HAP-1 (cell line): ENCODE data around the gene OR10G3.

ENCODE experiments used
- DNase-seq, 2 experiments: peaks; one replicate each; pipeline ENCODE4 v3.0.0-alpha.2; 2016 to 2020; ENCODE audit warnings: low spot score in 2 of 2
- H3K27me3 ChIP-seq: fragments of 250-450 bp; sonication (Bioruptor Pico); 2 replicates; pipeline ENCODE4 v1.5.1; 2020; ENCODE audit warnings: low read depth, mild to moderate bottlenecking, moderate library complexity
- H3K36me3 ChIP-seq: fragments of 250-450 bp; sonication (Bioruptor Pico); replicated peaks from 2 replicates; pipeline ENCODE4 v1.5.1; 2020; ENCODE audit warnings: mild to moderate bottlenecking
- H3K4me1 ChIP-seq: fragments of 250-450 bp; sonication (Bioruptor Pico); 2 replicates; pipeline ENCODE4 v1.5.1; 2020; ENCODE audit warnings: mild to moderate bottlenecking
- H3K4me3 ChIP-seq: fragments of 250-450 bp; sonication (Bioruptor Pico); 2 replicates; pipeline ENCODE4 v1.5.1; 2020; ENCODE audit warnings: mild to moderate bottlenecking, moderate library complexity
- H3K9me3 ChIP-seq: fragments of 250-450 bp; sonication (Bioruptor Pico); 2 replicates; pipeline ENCODE4 v1.5.1; 2020; ENCODE audit warnings: mild to moderate bottlenecking, moderate library complexity
- in situ Hi-C: fragments of 300-500 bp; cut with MboI; formaldehyde crosslinking; loops from 3 replicates; pipeline ENCODE4 v1.14.3; 2020; ENCODE audit warnings: low sequenced_read_pairs, inconsistent platforms, mixed read lengths

Gene OR10G3

DNA sequence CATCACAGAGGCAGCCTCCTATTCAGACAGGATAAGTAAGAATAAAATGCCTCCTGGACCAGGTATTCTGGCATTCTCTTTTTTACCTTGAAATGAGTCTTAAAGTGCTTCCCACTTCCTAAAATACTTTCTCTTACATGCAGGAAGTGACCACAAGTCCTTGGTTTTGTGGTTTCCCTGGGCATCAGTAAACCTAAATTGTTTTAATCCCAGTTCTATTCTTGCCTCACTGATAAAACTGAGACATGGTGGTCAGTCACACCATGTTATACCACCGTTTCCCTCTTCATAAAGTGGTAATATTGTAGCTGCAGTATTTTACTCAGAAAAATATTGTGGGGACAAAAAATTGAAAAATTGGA, 52.6 kb downstream of the OR10G3 start:
- no peak for DNase-seq
- H3K27me3 ChIP-seq, result no peaks in the 10 kb centered on the region
- H3K4me1 ChIP-seq, result peaks cover 23% of the 10 kb centered on the region
- in situ Hi-C loops, result no loop called here
- no peaks in the 10 kb centered on the region for H3K9me3 ChIP-seq
- H3K4me3 ChIP-seq, result no peak overlapping the region
- H3K36me3 ChIP-seq, result peaks cover 14% of the 10 kb centered on the region

DNA sequence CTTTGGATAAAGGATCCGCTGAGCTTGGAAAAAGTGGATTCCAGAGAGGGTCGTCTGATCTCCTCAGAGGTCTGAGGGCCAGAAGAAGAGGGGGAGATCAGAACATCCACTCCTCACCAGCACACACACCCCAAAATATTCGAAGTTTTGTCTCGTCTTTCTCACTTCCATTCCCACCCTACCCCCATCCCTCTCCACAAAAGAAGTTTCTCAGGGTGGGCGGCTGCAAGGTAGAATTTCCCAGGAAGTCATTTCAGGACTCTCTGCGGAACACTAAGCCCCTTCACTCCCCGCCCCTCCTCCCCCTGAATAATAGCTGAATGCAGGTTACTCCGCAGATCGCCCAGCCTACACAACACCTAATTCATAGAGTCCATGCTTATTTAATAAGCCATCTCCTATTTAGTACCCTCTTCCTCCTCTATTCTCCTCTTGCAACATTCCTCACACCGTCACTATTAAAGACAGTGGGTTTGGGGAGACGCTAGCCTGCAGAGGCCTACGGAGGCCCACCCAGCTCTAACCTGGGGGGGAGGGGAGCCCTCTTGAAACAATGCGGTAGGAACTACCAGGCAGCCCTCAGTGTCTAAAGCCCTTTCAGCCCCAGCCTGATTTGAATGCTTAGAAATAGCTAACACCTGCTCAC, 53.1 kb downstream of the OR10G3 start:
- DNase-seq, result peak; percentile 21 to 66

DNA sequence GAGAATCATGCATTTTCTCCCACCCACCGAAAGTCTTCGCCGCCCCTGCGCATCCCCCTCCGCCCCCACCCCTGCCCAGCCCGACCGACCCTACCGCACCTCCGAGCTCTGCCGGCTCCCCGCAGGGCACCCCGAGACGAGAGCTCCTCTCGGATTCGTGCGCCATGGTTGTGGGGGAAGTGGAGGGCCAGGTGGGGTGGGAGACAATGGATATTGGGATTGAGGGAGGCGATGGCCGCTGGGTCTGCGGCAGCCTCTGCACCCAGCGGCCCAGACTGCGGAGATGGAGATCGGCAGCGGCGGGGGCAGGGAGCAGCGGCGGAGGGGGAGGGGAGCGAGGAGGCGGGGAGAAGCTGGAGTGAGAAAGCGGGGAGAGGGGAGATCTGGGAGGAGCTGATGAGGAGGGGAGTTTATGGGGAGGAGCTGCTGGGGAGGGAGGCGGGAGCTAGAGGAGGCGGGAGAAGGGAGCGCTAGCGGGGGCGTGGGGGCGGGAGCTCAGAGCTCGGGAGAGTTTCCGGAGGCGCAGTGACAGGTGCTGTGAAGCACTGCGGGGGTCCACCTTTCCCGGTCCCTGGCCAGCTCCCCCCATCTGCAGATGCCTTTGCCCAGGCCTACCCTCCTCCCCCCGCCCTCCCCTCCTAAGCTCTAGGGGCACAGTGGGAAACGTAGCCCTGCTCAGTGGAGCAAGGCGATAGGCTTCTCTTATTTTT, 53.8 kb downstream of the OR10G3 start, which contains the start of gene SALL2:
TSS of gene SALL2 (minus strand) at position 385 of the 710 bp plus-strand sequence. CDS start at position 166, 219 bp downstream.
- Histone ChIP-seq H3K9me3 (no peaks in the 10 kb centered on the region), H3K4me3 (peak within 1 kb of the TSS; percentile 70), H3K36me3 (peaks cover 14% of the 10 kb centered on the region), H3K27me3 (no peaks in the 10 kb centered on the region), H3K4me1 (peaks cover 23% of the 10 kb centered on the region)
- peak; percentile 92 to 96 for DNase-seq
- in situ Hi-C loops, result no loop called here

More for the DNA sequence above, 53.1 kb downstream of the OR10G3 start:
- Histone ChIP-seq H3K9me3 (no peaks in the 10 kb centered on the region), H3K4me1 (peaks cover 23% of the 10 kb centered on the region), H3K36me3 (peaks cover 14% of the 10 kb centered on the region), H3K27me3 (no peaks in the 10 kb centered on the region), H3K4me3 (peak overlapping the region; percentile 70)
- in situ Hi-C loops, result no loop called here

DNA sequence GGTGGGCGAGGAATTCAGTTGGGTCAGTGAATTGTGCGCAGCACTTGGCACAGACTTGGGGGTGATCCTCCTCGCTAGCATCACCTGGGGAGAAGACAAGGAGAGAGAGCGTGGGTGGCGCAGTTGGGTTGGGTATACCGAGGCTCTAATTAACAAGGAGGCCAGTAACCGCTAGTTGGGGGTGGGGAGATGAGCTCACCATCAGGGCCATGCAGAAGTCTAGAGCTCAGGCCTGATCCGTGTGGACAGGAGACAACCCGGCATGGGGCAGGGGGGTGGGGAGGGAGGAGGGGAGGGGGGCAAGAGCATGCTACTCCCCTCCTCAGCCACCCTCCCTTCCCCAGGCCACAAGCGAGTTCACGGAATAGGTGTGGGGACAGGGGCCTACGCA, 54.3 kb downstream of the OR10G3 start:
- Histone ChIP-seq H3K4me1 (peaks cover 23% of the 10 kb centered on the region), H3K27me3 (no peaks in the 10 kb centered on the region), H3K36me3 (peaks cover 14% of the 10 kb centered on the region), H3K4me3 (peak overlapping the region; percentile 70), H3K9me3 (no peaks in the 10 kb centered on the region)
- in situ Hi-C loops, result no loop called here
- peak in 1 of 2 experiments; percentile 35 for DNase-seq

DNA sequence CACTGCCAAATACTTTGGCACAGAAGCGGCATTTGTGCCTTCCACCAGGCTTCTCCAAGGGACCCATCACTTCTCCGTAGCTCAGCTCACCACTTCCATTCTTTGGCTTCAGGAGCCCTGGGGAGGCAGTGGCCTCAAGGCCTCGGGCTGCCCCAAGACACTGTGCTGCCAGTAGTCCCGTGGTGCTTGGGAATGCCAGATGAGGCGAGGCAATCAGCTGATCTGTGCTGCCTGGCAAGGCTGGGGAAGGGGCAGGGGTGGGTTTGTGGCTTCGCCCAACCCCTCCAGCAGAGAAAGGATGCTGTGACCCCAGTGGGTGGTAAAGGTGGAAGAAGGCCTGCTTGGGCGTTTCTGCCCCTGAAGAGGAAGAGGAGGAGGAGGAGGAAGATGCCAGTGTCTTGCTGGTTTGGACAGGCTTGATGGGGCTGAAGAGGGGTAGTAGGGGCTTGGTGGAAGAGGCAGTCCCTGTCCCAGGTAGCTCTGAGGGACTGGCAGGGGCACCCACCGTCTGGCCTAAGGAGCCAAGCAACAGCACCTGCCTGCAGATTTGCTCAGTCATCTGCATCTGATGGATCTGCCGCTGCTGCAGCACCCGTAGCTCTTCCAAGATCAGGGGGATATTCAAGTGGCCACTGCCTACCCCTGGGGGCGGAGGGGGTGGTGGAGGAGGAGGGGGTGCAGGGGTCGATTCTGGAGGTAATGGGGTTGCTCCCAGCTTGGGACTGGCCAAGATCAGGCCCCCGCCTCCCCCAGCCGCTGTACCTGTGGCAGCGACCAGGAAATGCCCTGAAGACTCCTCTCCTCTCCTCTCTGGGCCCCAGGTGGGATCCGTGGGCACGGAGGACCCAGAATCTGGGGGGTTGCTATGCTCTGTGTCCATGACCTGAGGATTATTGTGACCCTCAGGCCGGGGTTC, 55.0 kb downstream of the OR10G3 start:
- DNase-seq, result no peak
- H3K4me3 ChIP-seq, result peak overlapping the region; percentile 70
- no peaks in the 10 kb centered on the region for H3K27me3 ChIP-seq
- peaks cover 14% of the 10 kb centered on the region for H3K36me3 ChIP-seq
- peaks cover 23% of the 10 kb centered on the region for H3K4me1 ChIP-seq
- H3K9me3 ChIP-seq, result no peaks in the 10 kb centered on the region
- in situ Hi-C loops, result no loop called here

DNA sequence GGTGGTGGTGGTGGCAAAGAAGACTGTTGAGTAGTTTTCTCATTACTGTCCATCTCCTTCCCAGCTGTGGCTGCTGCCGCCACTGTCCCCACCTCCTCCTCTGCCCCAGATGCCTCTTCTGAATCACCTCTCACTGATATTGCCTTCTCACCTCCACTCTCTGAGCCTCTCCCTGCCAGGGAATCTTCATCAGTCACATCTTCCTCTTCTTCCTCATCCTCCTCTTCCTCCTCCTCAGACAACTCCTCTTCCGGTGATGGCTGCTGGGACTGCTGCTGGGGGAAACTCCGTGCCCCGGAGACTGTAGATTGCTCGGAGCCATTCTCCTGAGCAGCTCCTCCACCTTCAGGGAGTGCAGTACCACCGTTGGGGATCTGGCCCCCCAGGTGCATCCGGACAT, 56.7 kb downstream of the OR10G3 start:
- Histone ChIP-seq H3K27me3 (no peaks in the 10 kb centered on the region), H3K4me3 (no peak overlapping the region), H3K36me3 (peaks cover 14% of the 10 kb centered on the region), H3K9me3 (no peaks in the 10 kb centered on the region), H3K4me1 (peaks cover 15% of the 10 kb centered on the region)
- in situ Hi-C loops, result no loop called here
- no peak for DNase-seq

DNA sequence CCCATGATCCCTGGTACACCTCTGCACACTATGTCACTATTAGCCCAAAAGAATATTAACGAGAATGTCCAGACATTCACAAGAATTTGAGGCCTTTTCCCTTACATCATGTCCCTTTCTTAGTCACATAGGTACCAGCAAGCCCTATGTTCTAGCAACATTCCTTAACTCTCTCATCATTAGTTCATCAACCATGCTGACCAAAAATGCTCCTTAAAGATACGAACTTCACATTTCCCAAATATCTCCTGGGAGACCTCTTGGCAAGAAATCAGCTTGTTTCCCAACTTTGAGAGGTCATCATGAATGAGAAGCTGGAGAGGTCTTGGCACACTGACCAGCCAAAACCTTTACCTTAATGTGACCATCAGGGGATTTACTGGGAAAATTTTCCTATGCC, 58.4 kb downstream of the OR10G3 start:
- Histone ChIP-seq H3K9me3 (no peaks in the 10 kb centered on the region), H3K27me3 (no peaks in the 10 kb centered on the region), H3K36me3 (peaks cover 14% of the 10 kb centered on the region), H3K4me3 (no peak overlapping the region), H3K4me1 (peaks cover 4% of the 10 kb centered on the region)
- DNase-seq, result no peak
- in situ Hi-C loops, result no loop called here

DNA sequence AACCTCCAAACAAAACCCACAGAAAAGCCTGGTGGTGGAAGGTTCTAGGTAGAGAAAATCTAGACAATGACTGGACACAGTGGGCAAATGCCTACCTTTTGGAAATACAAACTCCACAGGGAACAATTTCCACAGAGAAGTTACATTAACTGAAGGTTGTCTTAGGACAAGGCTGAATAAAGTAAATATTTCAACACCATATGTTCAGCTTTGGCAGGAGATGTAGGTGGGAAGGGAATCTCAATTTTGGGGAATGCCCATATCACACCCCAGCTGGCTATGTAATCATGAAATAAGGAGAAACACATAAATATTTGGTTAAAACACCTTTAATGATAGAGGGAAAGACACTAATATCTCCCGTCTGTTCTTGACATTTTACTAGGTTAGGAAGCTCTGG, 59.1 kb downstream of the OR10G3 start:
- H3K4me1 ChIP-seq, result peaks cover 3% of the 10 kb centered on the region; the same call in 1 of the 2 replicates
- DNase-seq, result no peak
- H3K9me3 ChIP-seq, result no peaks in the 10 kb centered on the region
- in situ Hi-C loops, result no loop called here
- no peak overlapping the region for H3K4me3 ChIP-seq
- peaks cover 14% of the 10 kb centered on the region for H3K36me3 ChIP-seq
- no peaks in the 10 kb centered on the region for H3K27me3 ChIP-seq

DNA sequence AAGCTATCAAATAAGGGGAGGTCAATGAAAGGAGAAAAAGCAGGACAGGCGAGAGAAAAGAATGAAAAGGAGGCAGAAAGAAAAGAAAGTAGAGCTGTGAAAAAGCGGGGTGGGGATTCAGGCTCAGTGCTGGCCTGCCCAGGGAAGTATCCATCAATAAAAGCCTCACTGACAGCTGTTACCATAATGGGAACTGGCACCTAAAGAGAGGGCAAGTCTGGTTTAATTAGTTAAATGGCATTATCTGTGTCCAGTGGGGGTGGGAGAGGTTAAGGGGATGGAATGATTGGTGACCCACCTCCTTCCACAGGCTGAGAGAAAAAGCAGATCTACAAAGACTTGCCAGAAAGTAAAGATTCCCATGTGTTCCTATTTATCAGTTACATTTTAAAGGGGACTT, 61.2 kb downstream of the OR10G3 start:
- DNase-seq, result no peak
- Histone ChIP-seq H3K36me3 (peaks cover 5% of the 10 kb centered on the region; the same call in 1 of the 2 replicates), H3K4me3 (no peak overlapping the region), H3K27me3 (no peaks in the 10 kb centered on the region), H3K9me3 (no peaks in the 10 kb centered on the region), H3K4me1 (peaks cover 2% of the 10 kb centered on the region; the same call in 1 of the 2 replicates)
- in situ Hi-C loops, result no loop called here
